NCI-H128 (cell line): Measurements from ENCODE around the gene AGAP5.

Experiments
- DNase-seq: peaks from one replicate; lab custom pipeline; 2025; ENCODE audit not compliant: unreplicated experiment; lab: John Stamatoyannopoulos, UW

The AGAP5 gene

GRCh38 chr10:73634421-73634820 lies 63.5 kb downstream of the AGAP5 start:
- DNase-seq, result no peak

GRCh38 chr10:73629165-73629564 lies 68.7 kb downstream of the AGAP5 start:
- DNase-seq, result no peak

- no peak for DNase-seq
These were observed 69.5 kb downstream of the AGAP5 start for GRCh38 chr10:73628405-73628804.

GRCh38 chr10:73627300-73627699 lies 70.6 kb downstream of the AGAP5 start:
- DNase-seq, result no peak

GRCh38 chr10:73625884-73626752 lies 71.8 kb downstream of the AGAP5 start:
- peak; percentile 92 for DNase-seq

DNA sequence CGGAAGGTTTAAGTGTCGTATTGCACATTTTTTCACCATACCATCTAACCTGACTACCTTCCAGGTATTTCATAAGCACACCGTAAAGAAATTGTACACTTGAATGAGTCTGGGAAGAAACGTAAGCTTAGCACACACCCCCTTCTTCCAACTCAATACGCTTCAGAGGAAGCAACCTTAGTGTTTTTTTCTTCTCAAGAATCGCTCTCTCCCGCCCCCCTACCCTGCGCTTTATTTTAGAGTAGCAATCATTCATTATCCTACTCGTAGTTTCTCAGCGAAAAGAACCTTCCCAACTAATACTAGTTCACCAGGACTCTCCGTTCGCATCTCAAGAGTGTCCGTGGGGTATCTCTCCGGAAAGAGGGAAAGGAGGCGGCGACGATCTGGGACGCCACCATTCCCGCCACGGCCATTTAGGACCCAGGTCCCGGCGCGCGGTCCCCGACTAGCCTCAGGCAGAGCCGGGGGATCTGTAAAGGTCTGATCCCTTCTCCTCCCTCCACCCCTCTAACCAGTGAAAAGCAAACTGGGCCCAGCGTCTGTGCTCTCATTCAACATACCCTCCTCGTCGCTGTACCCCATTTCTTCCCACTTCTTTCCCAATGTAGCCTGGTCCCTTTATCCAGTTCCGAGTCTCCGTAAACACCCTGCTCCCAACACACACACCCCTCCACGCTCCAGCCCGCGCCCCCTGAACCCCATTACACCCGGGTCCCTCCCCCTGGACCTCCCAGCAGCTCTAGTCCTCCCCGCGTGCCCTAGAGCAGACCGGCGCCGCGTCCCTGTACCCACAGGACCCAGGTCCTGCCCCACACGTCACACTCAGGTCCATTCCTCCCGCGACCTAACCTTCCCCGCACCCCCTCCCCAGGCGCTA lies 72.7 kb downstream of the AGAP5 start:
- DNase-seq, result no peak
